Activated CD8-positive, alpha-beta memory T cell treated with anti-CD3 and anti-CD28 coated beads, Interleukin-2, amount 50 U/mL, for 48 hours (primary cell): ENCODE measurements around the gene FCGR2B.
"Not testable (repeated sequence)": the region's sequence is repeated elsewhere in the genome, so short reads cannot be mapped to it uniquely, and the experiment has no call there.

Source experiments
- DNase-seq: peaks from one replicate; pipeline ENCODE4 v3.0.0-alpha.2; 2020

Gene FCGR2B

GRCh38 chr1:161647507-161648360 is 15.2 kb upstream of the FCGR2B start:
- DNase-seq, result not testable (repeated sequence)

- not testable (repeated sequence) for DNase-seq
These were observed 9.4 kb upstream of the FCGR2B start for GRCh38 chr1:161653541-161653940.

- not testable (repeated sequence) for DNase-seq
These were observed 9.0 kb upstream of the FCGR2B start for GRCh38 chr1:161653971-161654370.

- not testable (repeated sequence) for DNase-seq
These were observed 4.4 kb upstream of the FCGR2B start for GRCh38 chr1:161658524-161658923.

- not testable (repeated sequence) for DNase-seq
These were observed 1.2 kb upstream of the FCGR2B start for GRCh38 chr1:161661660-161662311.

- DNase-seq, result not testable (repeated sequence)
These were observed 626 bp downstream of the FCGR2B start for GRCh38 chr1:161663569-161663968.

GRCh38 chr1:161664689-161665088 is 1.7 kb downstream of the FCGR2B start:
- DNase-seq, result not testable (repeated sequence)

- DNase-seq, result not testable (repeated sequence)
These were observed 8.4 kb downstream of the FCGR2B start for GRCh38 chr1:161671045-161672020.

GRCh38 chr1:161673437-161673836 is 10.5 kb downstream of the FCGR2B start:
- DNase-seq, result not testable (repeated sequence)

GRCh38 chr1:161674447-161674846 is 11.5 kb downstream of the FCGR2B start:
- DNase-seq, result not testable (repeated sequence)

- not testable (repeated sequence) for DNase-seq
These were observed 12.0 kb downstream of the FCGR2B start for GRCh38 chr1:161674908-161675307.

- DNase-seq, result no peak
These were observed 13.5 kb downstream of the FCGR2B start for GRCh38 chr1:161676441-161676840.

GRCh38 chr1:161676958-161677689 is 14.2 kb downstream of the FCGR2B start:
- DNase-seq, result no peak

- DNase-seq, result no peak
These were observed 15.6 kb downstream of the FCGR2B start for GRCh38 chr1:161678500-161678899.

GRCh38 chr1:161681879-161682278 is 18.9 kb downstream of the FCGR2B start:
- no peak for DNase-seq

GRCh38 chr1:161688946-161689345 is 26.0 kb downstream of the FCGR2B start:
- DNase-seq, result no peak

- no peak for DNase-seq
These were observed 28.9 kb downstream of the FCGR2B start for GRCh38 chr1:161691846-161692245.

GRCh38 chr1:161693020-161693712 is 30.2 kb downstream of the FCGR2B start:
- DNase-seq, result not testable (repeated sequence)

- DNase-seq, result not testable (repeated sequence)
These were observed 35.4 kb downstream of the FCGR2B start for GRCh38 chr1:161698302-161698701.

GRCh38 chr1:161702250-161702649 is 39.3 kb downstream of the FCGR2B start:
- no peak for DNase-seq

- no peak for DNase-seq
These were observed 42.6 kb downstream of the FCGR2B start for GRCh38 chr1:161705537-161705936.

- DNase-seq, result no peak
These were observed 43.2 kb downstream of the FCGR2B start for GRCh38 chr1:161706113-161706481.
